ELF-1 (cell line): ENCODE measurements around the gene ZNF284.
"Not testable (repeated sequence)": the region's sequence is repeated elsewhere in the genome, so short reads cannot be mapped to it uniquely, and the experiment has no call there.

Experiments
- DNase-seq: peaks from one replicate; pipeline ENCODE4 v3.0.0-alpha.2; 2016; ENCODE audit warnings: low read depth, low spot score

Gene ZNF284

DNA sequence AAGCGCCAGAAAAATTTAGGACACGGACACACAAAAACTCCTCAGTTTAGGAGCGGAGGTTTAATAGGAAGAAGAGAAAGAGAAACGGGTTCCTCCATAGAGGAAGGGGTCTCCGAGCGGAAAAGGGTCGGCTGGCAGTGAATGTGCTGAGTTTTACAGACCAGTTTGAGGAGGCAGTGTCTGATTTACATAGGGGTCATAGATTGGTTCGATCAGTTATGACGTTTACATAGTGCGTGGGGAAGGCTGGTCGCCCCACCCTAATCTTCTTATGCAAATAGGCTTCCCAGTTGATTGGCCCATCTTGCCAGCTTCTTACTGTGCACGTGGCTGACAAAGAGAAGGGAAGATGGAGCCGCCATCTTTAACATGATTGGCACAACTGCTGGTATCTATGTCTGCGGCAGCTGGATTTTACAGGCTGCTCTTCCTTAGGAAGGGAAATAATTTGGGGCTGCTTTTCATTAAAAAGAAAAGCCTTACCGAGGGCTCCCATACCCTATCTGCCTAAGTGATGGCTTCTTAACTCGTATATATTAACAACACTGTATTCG, 40.0 kb downstream of the ZNF284 start:
- peak; percentile 98 for DNase-seq

GRCh38 chr19:44112802-44113137, 40.8 kb downstream of the ZNF284 start:
- DNase-seq = no peak

DNA sequence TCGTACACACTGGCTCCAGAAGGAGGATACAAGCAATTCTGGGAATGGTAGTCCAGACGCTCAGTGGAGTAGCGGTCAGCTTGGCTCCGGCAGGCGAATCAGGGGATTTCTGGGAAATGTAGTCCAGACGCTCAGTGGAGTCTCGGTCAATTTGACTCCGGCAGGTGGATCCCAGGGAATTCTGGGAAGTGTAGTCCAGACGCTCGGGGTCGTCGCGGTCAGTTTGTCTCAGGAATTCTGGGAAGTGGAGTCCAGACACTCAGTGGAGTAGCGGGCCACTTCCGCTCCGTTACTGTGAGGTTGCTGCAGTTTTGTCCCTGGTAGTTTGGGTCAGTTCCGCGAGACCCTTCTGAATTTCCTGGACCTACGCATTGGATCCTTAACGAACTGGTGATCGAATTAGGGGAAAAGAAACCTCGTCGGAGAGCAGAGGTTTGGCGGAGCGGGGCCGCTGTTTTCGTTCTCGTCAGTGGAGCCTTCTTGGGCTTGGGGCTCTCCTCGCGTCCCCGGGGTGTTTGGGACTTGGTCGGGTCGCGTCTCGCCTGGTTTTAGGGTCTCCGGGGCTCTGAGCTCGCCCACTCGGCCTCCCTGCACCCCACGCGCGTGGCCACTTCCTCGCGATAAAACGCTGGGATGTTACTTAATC, 41.3 kb downstream of the ZNF284 start, which contains the start of gene ZNF225:
Gene ZNF225, plus strand, starts transcription at position 262 of the 646 bp plus-strand sequence. CDS start 2,429 bp downstream, outside the sequence.
- DNase-seq = peak; percentile 99

DNA sequence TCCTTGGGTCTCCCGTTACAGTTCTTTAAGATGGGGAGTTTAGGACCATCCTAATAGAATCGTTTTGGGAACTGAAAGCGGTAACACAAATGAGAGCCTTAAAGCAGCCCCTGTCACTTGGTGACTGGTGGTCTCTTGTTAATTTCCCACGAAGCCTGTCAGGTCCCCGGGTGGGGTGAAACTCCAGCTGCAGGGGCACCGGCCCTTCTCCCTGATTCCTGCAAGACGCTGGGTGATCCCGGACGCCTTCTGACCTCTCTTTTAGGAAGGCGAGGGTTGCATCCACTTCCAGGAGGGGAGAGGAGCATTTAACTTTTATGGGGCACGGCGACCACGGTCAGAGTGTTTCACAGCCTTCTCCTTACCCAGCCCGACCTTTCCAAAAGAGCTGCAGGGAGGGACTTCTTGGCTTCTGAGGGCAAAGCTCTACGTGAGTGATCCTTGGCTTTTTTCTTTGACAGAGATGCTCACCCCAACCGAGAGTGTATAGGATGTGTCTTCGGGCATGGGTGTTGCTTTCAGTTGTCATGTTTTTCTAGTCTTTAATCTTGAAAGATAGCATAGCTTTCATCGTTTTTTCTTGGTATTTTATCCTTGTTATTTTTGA, 41.9 kb downstream of the ZNF284 start:
- no peak for DNase-seq

DNA sequence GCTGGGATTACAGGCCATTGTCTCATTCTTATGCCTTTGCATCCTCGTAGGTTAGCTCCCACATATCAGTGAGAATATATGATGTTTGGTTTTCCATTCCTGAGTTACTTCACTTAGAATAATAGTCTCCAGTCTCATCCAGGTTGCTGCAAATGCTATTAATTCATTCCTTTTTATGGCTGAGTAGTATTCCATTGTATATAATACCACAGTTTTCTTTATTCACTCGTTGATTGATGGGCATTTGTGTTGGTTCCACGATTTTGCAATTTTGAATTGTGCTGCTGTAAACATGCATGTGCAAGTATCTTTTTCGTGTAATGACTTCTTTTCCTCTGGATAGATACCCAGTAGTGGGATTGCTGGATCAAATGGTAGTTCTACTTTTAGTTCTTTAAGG, 49.2 kb downstream of the ZNF284 start:
- not testable (repeated sequence) for DNase-seq

DNA sequence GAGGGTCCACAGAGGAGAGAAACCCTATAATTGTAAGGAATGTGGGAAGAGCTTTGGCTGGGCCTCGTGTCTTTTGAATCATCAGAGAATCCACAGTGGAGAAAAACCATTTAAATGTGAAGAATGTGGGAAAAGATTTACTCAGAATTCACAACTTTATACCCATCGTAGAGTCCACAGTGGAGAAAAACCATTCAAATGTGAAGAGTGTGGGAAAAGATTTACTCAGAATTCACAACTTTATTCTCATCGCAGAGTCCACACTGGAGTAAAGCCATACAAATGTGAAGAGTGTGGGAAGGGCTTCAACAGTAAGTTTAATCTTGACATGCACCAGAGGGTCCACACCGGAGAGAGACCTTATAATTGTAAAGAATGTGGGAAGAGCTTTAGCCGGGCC, 60.0 kb downstream of the ZNF284 start:
- DNase-seq = no peak
